Spleen (tissue), 7 donors: ENCODE results near the gene NHEJ1.

Source experiments
- CTCF ChIP-seq, 11 experiments: fragments of 200-600 bp in 7 of 11; fragments of 450-650 bp in 4 of 11; sonication (generic) in 4 of 11; IDR thresholded peaks in 8 of 11; conservative IDR thresholded peaks in 3 of 11; 1 replicate in 7 of 11; 2 replicates in 4 of 11; pipeline versions ENCODE4 v1.4.0 to v1.8.0; 2016 to 2021; ENCODE audit warnings: antibody characterized with exemption in 11 of 11, inconsistent platforms in 4 of 11, mild to moderate bottlenecking in 1 of 11
- POLR2A ChIP-seq, 3 donors: fragments of 450-650 bp; IDR thresholded peaks; one replicate each; pipeline ENCODE4 v1.5.1; 2017; ENCODE audit warnings: antibody characterized with exemption in 3 of 3, mild to moderate bottlenecking in 1 of 3
- POLR2AphosphoS5 ChIP-seq, 3 donors: sonication (generic); formaldehyde crosslinking; IDR thresholded peaks; one replicate each; pipeline ENCODE4 v1.5.1; 2017; ENCODE audit warnings: antibody characterized with exemption in 3 of 3
- donor health status: DM: no; HTN: no; CAD: no; lungs with moderate emphysema.
- donor health status: DM: no; HTN: no; CAD: no.
- donor health status: DM: no; HTN: no; CAD: no.

- no peak for TF ChIP-seq POLR2A (IDR thresholded peaks at IDR 0.05)
- no peak for TF ChIP-seq CTCF (IDR thresholded peaks at IDR 0.05 in 8 of 11, conservative IDR thresholded peaks at IDR 0.05 in 3 of 11)
- TF ChIP-seq POLR2AphosphoS5 (IDR thresholded peaks at IDR 0.05): no peak
Observed at GRCh38 chr2:219133976-219134375, 26.6 kb downstream of the NHEJ1 start.
